ENCODE measurements around the gene CEPT1.

The CEPT1 gene

DNA sequence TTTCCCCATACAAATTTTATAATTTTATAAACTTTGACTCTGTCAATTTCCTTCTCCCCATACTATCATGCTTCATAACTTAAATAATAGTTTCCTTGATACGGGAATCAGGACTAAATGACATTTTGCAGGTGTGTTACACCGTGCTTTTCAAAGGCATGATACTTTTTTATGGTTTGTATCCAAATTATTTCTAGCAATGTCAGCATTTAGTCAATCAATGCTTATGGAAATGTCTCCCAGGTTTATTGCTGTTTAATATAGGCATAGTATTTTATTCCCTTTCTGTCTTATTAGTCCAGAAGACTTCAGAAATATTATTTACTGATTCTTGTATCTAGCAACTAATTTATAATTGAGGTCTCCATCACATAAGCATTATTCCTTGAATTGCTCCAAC lies 23.5 kb upstream of the CEPT1 start:
- Histone ChIP-seq H3K27me3 (ENCODE audit: control insufficient read depth, low read length) (no peaks in the 10 kb centered on the region), H3K36me3 (ENCODE audit: control insufficient read depth, low read length) (peaks cover 51% of the 10 kb centered on the region), H4K20me1 (ENCODE audit: control insufficient read depth, insufficient read depth, low read depth, low read length) (no peaks in the 10 kb centered on the region), H3K79me2 (ENCODE audit: control insufficient read depth, low read length) (no peaks in the 10 kb centered on the region), H3K4me2 (ENCODE audit: low read length) (no peak overlapping the region), H3K9me2 (replicated peaks; ENCODE audit: control insufficient read depth, low read length) (no peaks in the 10 kb centered on the region), H3K9me3 (ENCODE audit: control insufficient read depth, insufficient read depth, low read length) (no peaks in the 10 kb centered on the region), H3K4me3 (ENCODE audit: low read length) (no peak overlapping the region), H3F3A (ENCODE audit: control insufficient read depth, insufficient read depth) (0 out of 2 replicates have a peak, but pooled peaks cover 2% of the 10 kb centered on the region), H3K27ac (ENCODE audit: low read depth, low read length) (no peak overlapping the region), H3K4me1 (ENCODE audit: control insufficient read depth, low read length) (peaks cover 11% of the 10 kb centered on the region)
- TF ChIP-seq CTCF (IDR thresholded peaks at IDR 0.05; ENCODE audit: low read depth, low read length, poor library complexity, severe bottlenecking) = no peak
- no peak for TF ChIP-seq EZH2phosphoT487 (IDR thresholded peaks at IDR 0.05; ENCODE audit: borderline replicate concordance, low read length)

DNA sequence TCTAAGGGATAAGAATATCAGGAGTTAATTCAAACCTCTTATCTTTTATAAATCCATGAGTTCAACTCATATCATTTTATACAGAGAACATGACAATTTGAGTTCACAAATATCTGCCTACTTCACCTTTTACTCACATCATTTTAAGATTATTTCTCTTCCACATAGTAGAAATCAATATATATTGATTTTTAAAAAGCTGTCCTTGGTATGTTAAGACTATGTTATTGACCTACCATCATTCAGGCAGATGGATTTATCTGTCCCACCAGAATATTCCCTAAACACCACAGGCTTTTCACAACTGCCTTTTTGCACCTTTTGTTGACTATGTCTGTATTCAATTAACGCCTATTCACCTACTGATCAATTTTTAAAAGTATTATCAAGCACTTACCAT lies 13.7 kb upstream of the CEPT1 start:
- H3K4me1 ChIP-seq (ENCODE audit: control insufficient read depth, low read length) = peaks cover 73% of the 10 kb centered on the region
- H3F3A ChIP-seq (ENCODE audit: control insufficient read depth, insufficient read depth) = peaks cover 35% of the 10 kb centered on the region
- H3K9me3 ChIP-seq (ENCODE audit: control insufficient read depth, insufficient read depth, low read length) = no peaks in the 10 kb centered on the region
- TF ChIP-seq EZH2phosphoT487 (IDR thresholded peaks at IDR 0.05; ENCODE audit: borderline replicate concordance, low read length) = no peak
- TF ChIP-seq CTCF (IDR thresholded peaks at IDR 0.05; ENCODE audit: low read depth, low read length, poor library complexity, severe bottlenecking) = no peak
- H3K4me3 ChIP-seq (ENCODE audit: low read length) = peak overlapping the region; percentile 59
- H3K9me2 ChIP-seq (replicated peaks; ENCODE audit: control insufficient read depth, low read length) = no peaks in the 10 kb centered on the region
- peaks cover 72% of the 10 kb centered on the region for H3K36me3 ChIP-seq (ENCODE audit: control insufficient read depth, low read length)
- H4K20me1 ChIP-seq (ENCODE audit: control insufficient read depth, insufficient read depth, low read depth, low read length) = no peaks in the 10 kb centered on the region
- peak overlapping the region; percentile 76 for H3K4me2 ChIP-seq (ENCODE audit: low read length)
- peak overlapping the region; percentile 98 for H3K27ac ChIP-seq (ENCODE audit: low read depth, low read length)
- no peaks in the 10 kb centered on the region for H3K27me3 ChIP-seq (ENCODE audit: control insufficient read depth, low read length)
- peaks cover 12% of the 10 kb centered on the region for H3K79me2 ChIP-seq (ENCODE audit: control insufficient read depth, low read length)

- H3K4me2 ChIP-seq (ENCODE audit: low read length) = peak overlapping the region; percentile 76
- H3F3A ChIP-seq (ENCODE audit: control insufficient read depth, insufficient read depth) = peaks cover 45% of the 10 kb centered on the region
- H3K79me2 ChIP-seq (ENCODE audit: control insufficient read depth, low read length) = peaks cover 12% of the 10 kb centered on the region
- no peaks in the 10 kb centered on the region for H3K9me3 ChIP-seq (ENCODE audit: control insufficient read depth, insufficient read depth, low read length)
- no peaks in the 10 kb centered on the region for H3K27me3 ChIP-seq (ENCODE audit: control insufficient read depth, low read length)
- peak overlapping the region; percentile 65 for H3K4me3 ChIP-seq (ENCODE audit: low read length)
- no peaks in the 10 kb centered on the region for H4K20me1 ChIP-seq (ENCODE audit: control insufficient read depth, insufficient read depth, low read depth, low read length)
- peaks cover 79% of the 10 kb centered on the region for H3K4me1 ChIP-seq (ENCODE audit: control insufficient read depth, low read length)
- TF ChIP-seq CTCF (IDR thresholded peaks at IDR 0.05; ENCODE audit: low read depth, low read length, poor library complexity, severe bottlenecking) (no peak), EZH2phosphoT487 (IDR thresholded peaks at IDR 0.05; ENCODE audit: borderline replicate concordance, low read length) (no peak)
- peak overlapping the region; percentile 98 for H3K27ac ChIP-seq (ENCODE audit: low read depth, low read length)
- H3K36me3 ChIP-seq (ENCODE audit: control insufficient read depth, low read length) = peaks cover 70% of the 10 kb centered on the region
- H3K9me2 ChIP-seq (replicated peaks; ENCODE audit: control insufficient read depth, low read length) = no peaks in the 10 kb centered on the region
These were observed 11.9 kb upstream of the CEPT1 start for GRCh38 chr1:111127923-111128643.
